Epithelial cell of esophagus (primary cell): ENCODE measurements around the gene TUBB2A.

Source experiments
- DNase-seq: peaks from one replicate; pipeline ENCODE4 v3.0.0; 2010; ENCODE audit warnings: low read depth
- H3K4me3 ChIP-seq: 2 replicates; pipeline ENCODE4 v1.5.1; 2011; ENCODE audit warnings: mild to moderate bottlenecking, low read length, control low read depth
- TF ChIP-seq, protein P1 (sequence below): IDR thresholded peaks from 2 replicates; pipeline ENCODE4 v1.5.1; 2011; ENCODE audit warnings: low read depth, mild to moderate bottlenecking, low read length, control low read depth, inconsistent platforms; ENCODE audit not compliant: insufficient read depth; ENCODE audit errors: missing control alignments

The TUBB2A gene

GRCh38 chr6:3118353-3119039 lies 38.8 kb downstream of the TUBB2A start, which contains the start of gene BPHL:
TSS of gene BPHL (plus strand) at chr6:3118711. CDS start at chr6:3118741, 30 bp downstream.
- DNase-seq: peak; percentile 95
- TF ChIP-seq, protein P1, sequence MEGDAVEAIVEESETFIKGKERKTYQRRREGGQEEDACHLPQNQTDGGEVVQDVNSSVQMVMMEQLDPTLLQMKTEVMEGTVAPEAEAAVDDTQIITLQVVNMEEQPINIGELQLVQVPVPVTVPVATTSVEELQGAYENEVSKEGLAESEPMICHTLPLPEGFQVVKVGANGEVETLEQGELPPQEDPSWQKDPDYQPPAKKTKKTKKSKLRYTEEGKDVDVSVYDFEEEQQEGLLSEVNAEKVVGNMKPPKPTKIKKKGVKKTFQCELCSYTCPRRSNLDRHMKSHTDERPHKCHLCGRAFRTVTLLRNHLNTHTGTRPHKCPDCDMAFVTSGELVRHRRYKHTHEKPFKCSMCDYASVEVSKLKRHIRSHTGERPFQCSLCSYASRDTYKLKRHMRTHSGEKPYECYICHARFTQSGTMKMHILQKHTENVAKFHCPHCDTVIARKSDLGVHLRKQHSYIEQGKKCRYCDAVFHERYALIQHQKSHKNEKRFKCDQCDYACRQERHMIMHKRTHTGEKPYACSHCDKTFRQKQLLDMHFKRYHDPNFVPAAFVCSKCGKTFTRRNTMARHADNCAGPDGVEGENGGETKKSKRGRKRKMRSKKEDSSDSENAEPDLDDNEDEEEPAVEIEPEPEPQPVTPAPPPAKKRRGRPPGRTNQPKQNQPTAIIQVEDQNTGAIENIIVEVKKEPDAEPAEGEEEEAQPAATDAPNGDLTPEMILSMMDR: no peak
- peak within 1 kb of the TSS; percentile 80 for H3K4me3 ChIP-seq

DNA sequence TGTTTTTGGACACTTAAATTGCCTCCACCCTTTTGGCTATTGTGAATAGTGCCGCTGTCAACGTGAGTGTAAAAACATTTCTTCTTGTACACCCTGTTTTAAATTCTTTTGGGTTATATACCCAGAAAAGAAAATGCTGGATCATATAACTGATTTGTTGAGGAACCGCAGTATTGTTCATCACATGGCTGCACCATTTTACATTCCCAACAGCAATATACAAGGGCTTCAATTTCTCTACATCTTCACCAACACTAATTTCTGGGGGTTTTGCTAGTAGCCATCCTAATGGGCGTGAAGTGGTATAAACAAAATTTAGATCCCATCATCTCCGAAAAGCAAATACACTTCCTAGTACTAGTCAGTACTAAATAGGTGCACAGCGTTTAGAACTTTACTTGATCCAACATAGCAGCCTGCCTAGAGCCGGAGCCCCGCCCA lies 39.4 kb downstream of the TUBB2A start:
- TF ChIP-seq, protein P1: no peak
- DNase-seq: no peak
- peak overlapping the region; percentile 80 for H3K4me3 ChIP-seq

GRCh38 chr6:3114377-3114776 lies 43.0 kb downstream of the TUBB2A start:
- H3K4me3 ChIP-seq: no peak overlapping the region
- TF ChIP-seq, protein P1: no peak
- DNase-seq: no peak

GRCh38 chr6:3109761-3110160 lies 47.6 kb downstream of the TUBB2A start:
- peak; percentile 83 for DNase-seq
- TF ChIP-seq, protein P1: no peak
- no peak overlapping the region for H3K4me3 ChIP-seq

- TF ChIP-seq, protein P1: no peak
- no peak for DNase-seq
- H3K4me3 ChIP-seq: no peak overlapping the region
Observed at GRCh38 chr6:3108746-3109414, 48.5 kb downstream of the TUBB2A start.
